Mesenchymal stem cell (in vitro differentiated cells and primary cell): ENCODE measurements around the gene TMEM200A.

Source experiments
- DNase-seq: peaks from one replicate; pipeline ENCODE4 v3.0.0-alpha.2; 2013
- H2AFZ ChIP-seq: one replicate; pipeline ENCODE4 v1.6.1; 2013; ENCODE audit warnings: low read depth, mild to moderate bottlenecking, control low read depth, inconsistent platforms, low read length, moderate library complexity
- H2AK5ac ChIP-seq: 2 replicates; pipeline ENCODE4 v1.6.1; 2013; ENCODE audit warnings: low read length, moderate library complexity, mild to moderate bottlenecking, inconsistent platforms; ENCODE audit not compliant: severe bottlenecking
- H2BK120ac ChIP-seq: one replicate; pipeline ENCODE4 v1.6.1; 2013; ENCODE audit warnings: low read depth, mild to moderate bottlenecking, inconsistent platforms, low read length, moderate library complexity
- H2BK12ac ChIP-seq, 2 experiments: one replicate each; pipeline ENCODE4 v1.6.1; 2013; ENCODE audit warnings: inconsistent platforms in 2 of 2, low read length in 2 of 2, mild to moderate bottlenecking in 2 of 2, moderate library complexity in 2 of 2, control low read depth in 1 of 2
- H2BK15ac ChIP-seq: one replicate; pipeline ENCODE4 v1.6.1; 2013; ENCODE audit warnings: mild to moderate bottlenecking, low read depth, inconsistent platforms; ENCODE audit not compliant: poor library complexity, severe bottlenecking
- H2BK5ac ChIP-seq: 2 replicates; pipeline ENCODE4 v1.6.1; 2013; ENCODE audit warnings: low read depth, mild to moderate bottlenecking, low read length, control low read depth, inconsistent platforms; ENCODE audit not compliant: poor library complexity, severe bottlenecking
- H3K14ac ChIP-seq, 2 experiments: one replicate each; pipeline ENCODE4 v1.6.1; 2013; ENCODE audit warnings: inconsistent platforms in 2 of 2, low read length in 2 of 2, control low read depth in 1 of 2, mild to moderate bottlenecking in 1 of 2, moderate library complexity in 1 of 2
- H3K18ac ChIP-seq, 2 experiments: one replicate each; pipeline ENCODE4 v1.6.1; 2013; ENCODE audit warnings: inconsistent platforms in 2 of 2, low read length in 2 of 2, control low read depth in 1 of 2, low read depth in 1 of 2, mild to moderate bottlenecking in 1 of 2
- H3K23ac ChIP-seq, 2 experiments: one replicate each; pipeline ENCODE4 v1.6.1; 2013; ENCODE audit warnings: inconsistent platforms in 2 of 2, low read length in 2 of 2, mild to moderate bottlenecking in 2 of 2, moderate library complexity in 2 of 2, control low read depth in 1 of 2
- H3K27ac ChIP-seq: 2 replicates; pipeline ENCODE4 v1.5.1; 2013; ENCODE audit warnings: mild to moderate bottlenecking, moderate library complexity, low read length, control low read depth, inconsistent platforms; ENCODE audit not compliant: poor library complexity, severe bottlenecking
- H3K27me3 ChIP-seq, 2 experiments: 2 replicates each; pipeline versions ENCODE4 v1.6.1 to v1.7.0; 2013; ENCODE audit warnings: low read length in 2 of 2, mild to moderate bottlenecking in 2 of 2, moderate library complexity in 2 of 2, control low read depth in 1 of 2, inconsistent platforms in 1 of 2; ENCODE audit not compliant: control insufficient read depth in 1 of 2, insufficient read depth in 1 of 2
- H3K36me3 ChIP-seq, 2 experiments: 2 replicates each; pipeline versions ENCODE4 v1.6.1 to v1.7.0; 2013; ENCODE audit warnings: low read length in 2 of 2, control low read depth in 1 of 2, inconsistent platforms in 1 of 2, low read depth in 1 of 2, mild to moderate bottlenecking in 1 of 2; ENCODE audit not compliant: insufficient read depth in 2 of 2, control insufficient read depth in 1 of 2
- H3K4ac ChIP-seq, 2 experiments: one replicate each; pipeline ENCODE4 v1.6.1; 2013; ENCODE audit warnings: inconsistent platforms in 2 of 2, low read length in 2 of 2, mild to moderate bottlenecking in 2 of 2, moderate library complexity in 2 of 2, control low read depth in 1 of 2, low read depth in 1 of 2
- H3K4me1 ChIP-seq: 2 replicates; pipeline ENCODE4 v1.6.1; 2013; ENCODE audit warnings: low read depth, low read length, control low read depth; ENCODE audit not compliant: control insufficient read depth, insufficient read depth
- H3K4me2 ChIP-seq: 2 replicates; pipeline ENCODE4 v1.6.1; 2013; ENCODE audit warnings: low read length, mild to moderate bottlenecking, inconsistent platforms; ENCODE audit not compliant: poor library complexity, severe bottlenecking
- H3K4me3 ChIP-seq, 2 experiments: 2 replicates each; pipeline versions ENCODE4 v1.5.1 to v1.7.0; 2013; ENCODE audit warnings: low read length in 2 of 2, mild to moderate bottlenecking in 2 of 2, control low read depth in 1 of 2, low read depth in 1 of 2; ENCODE audit not compliant: insufficient read depth in 1 of 2
- H3K79me1 ChIP-seq: replicated peaks from 2 replicates; pipeline ENCODE4 v1.6.1; 2013; ENCODE audit warnings: mild to moderate bottlenecking, control low read depth, low read length, inconsistent platforms; ENCODE audit not compliant: poor library complexity, severe bottlenecking
- H3K9ac ChIP-seq: 2 replicates; pipeline ENCODE4 v1.7.0; 2013; ENCODE audit warnings: mild to moderate bottlenecking, low read length, moderate library complexity
- H3K9me3 ChIP-seq: 2 replicates; pipeline ENCODE4 v1.7.0; 2013; ENCODE audit warnings: mild to moderate bottlenecking, low read length; ENCODE audit not compliant: control insufficient read depth
- H4K8ac ChIP-seq: one replicate; pipeline ENCODE4 v1.6.1; 2013; ENCODE audit warnings: inconsistent platforms, mild to moderate bottlenecking, low read length, moderate library complexity
- H4K91ac ChIP-seq: one replicate; pipeline ENCODE4 v1.6.1; 2013; ENCODE audit warnings: mild to moderate bottlenecking, low read length, inconsistent platforms
- WGBS: methylation state at CpG from one replicate; pipeline ENCODE4 v1.1.7; 2013; ENCODE audit warnings: mixed read lengths; 5-methylcytosine and 5-hydroxymethylcytosine counted together

Gene TMEM200A

DNA sequence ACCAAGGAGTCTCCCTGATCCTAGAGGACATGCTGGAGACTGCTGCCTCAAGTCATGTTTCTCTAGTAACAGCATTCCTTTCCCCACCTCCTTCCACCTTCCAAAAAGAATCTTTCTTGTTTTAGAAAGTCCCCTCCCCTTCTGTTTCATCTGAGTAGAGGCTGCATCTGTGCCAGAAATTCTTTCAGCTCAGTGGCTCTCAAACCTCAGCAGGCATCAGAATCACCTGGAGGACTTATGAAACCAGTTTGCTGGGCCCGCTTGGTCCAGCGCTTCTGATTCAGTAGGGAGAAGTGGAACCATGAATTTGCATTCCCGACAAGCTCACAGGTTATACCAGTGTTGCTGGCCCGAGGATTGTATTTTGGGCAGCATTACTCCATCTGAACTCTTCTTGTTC is 55.1 kb downstream of the TMEM200A start:
- Histone ChIP-seq H3K14ac (no peak overlapping the region), H3K4me1 (peaks cover 1% of the 10 kb centered on the region), H2BK12ac (peak overlapping the region in 1 of 2 experiments; percentile 62), H3K9me3 (peaks cover 6% of the 10 kb centered on the region), H3K4me2 (no peak overlapping the region), H2BK120ac (no peak overlapping the region), H2BK15ac (peak overlapping the region; percentile 66), H3K4ac (no peak overlapping the region), H3K4me3 (no peak overlapping the region), H3K27me3 (no peaks in the 10 kb centered on the region), H3K79me1 (no peaks in the 10 kb centered on the region), H3K27ac (no peak overlapping the region), H4K8ac (no peak overlapping the region), H2BK5ac (no peak overlapping the region), H2AK5ac (no peak overlapping the region), H4K91ac (no peak overlapping the region), H3K9ac (no peak overlapping the region), H3K36me3 (peaks cover 0 to 45% of the 10 kb centered on the region in 2 experiments), H3K18ac (no peak overlapping the region), H2AFZ (no peak overlapping the region), H3K23ac (no peak overlapping the region)
- 100% methylated on average over 4 of the region's 4 CpGs for WGBS
- no peak for DNase-seq

DNA sequence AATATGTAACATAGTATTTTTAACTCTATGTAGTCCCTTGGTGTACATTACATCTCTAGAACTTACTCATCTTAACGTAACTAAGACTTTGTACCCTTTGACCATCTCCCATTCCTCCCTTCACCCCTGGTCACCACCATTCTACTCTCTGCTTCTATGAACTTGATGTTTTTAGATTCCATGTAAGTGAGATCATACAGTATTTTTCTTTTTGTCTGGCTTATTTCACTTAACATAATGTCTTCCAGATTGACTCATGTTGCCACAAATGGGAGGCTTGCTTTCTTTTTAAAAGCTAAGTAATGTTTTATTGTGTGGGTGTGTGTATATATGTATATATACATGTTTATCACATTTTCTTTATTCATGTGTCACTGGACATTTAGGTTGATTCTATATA is 55.8 kb downstream of the TMEM200A start:
- Histone ChIP-seq H3K27ac (no peak overlapping the region), H4K91ac (no peak overlapping the region), H3K9ac (peak overlapping the region; percentile 29), H2BK120ac (no peak overlapping the region), H3K14ac (no peak overlapping the region), H3K18ac (no peak overlapping the region), H2AFZ (no peak overlapping the region), H3K4me1 (peaks cover 1% of the 10 kb centered on the region), H3K9me3 (peaks cover 6% of the 10 kb centered on the region), H2BK12ac (no peak overlapping the region), H3K27me3 (no peaks in the 10 kb centered on the region), H4K8ac (no peak overlapping the region), H3K4me3 (peak overlapping the region in 1 of 2 experiments; percentile 50), H2BK15ac (no peak overlapping the region), H3K79me1 (no peaks in the 10 kb centered on the region), H3K4ac (no peak overlapping the region), H3K36me3 (peaks cover 0 to 40% of the 10 kb centered on the region in 2 experiments), H2BK5ac (no peak overlapping the region), H3K23ac (no peak overlapping the region), H3K4me2 (no peak overlapping the region), H2AK5ac (no peak overlapping the region)
- 0% methylated on average over 1 of the region's 1 CpG for WGBS
- peak; percentile 53 for DNase-seq

DNA sequence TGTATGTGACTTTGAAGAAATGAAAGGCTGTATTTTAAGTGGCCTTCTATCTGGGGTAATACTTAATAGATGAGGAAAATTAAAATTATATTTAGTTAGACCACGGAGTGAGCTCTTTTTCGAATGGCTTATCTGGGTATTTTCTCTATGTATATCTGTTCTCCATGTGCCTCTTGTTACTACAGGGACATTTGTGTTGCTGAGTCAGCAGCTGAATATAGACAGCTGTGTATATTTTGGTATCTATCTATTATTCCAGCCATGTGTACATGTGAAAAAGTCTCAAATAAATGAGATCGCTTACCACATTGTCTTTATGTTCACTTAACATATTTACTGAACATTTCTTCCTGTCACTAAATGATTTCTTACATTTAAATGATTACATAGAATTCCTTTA is 57.2 kb downstream of the TMEM200A start:
- Histone ChIP-seq H4K91ac (no peak overlapping the region), H2BK12ac (no peak overlapping the region), H2AFZ (no peak overlapping the region), H2BK15ac (no peak overlapping the region), H4K8ac (no peak overlapping the region), H3K79me1 (no peaks in the 10 kb centered on the region), H3K4me2 (no peak overlapping the region), H2AK5ac (no peak overlapping the region), H3K9me3 (peaks cover 6% of the 10 kb centered on the region), H2BK120ac (no peak overlapping the region), H3K27ac (no peak overlapping the region), H3K27me3 (no peaks in the 10 kb centered on the region), H3K18ac (no peak overlapping the region), H2BK5ac (no peak overlapping the region), H3K4ac (no peak overlapping the region), H3K23ac (no peak overlapping the region), H3K36me3 (peaks cover 0 to 27% of the 10 kb centered on the region in 2 experiments), H3K9ac (no peak overlapping the region), H3K14ac (no peak overlapping the region), H3K4me3 (no peak overlapping the region), H3K4me1 (peaks cover 1% of the 10 kb centered on the region)
- WGBS: 91% methylated on average over 2 of the region's 3 CpGs
- DNase-seq: no peak

DNA sequence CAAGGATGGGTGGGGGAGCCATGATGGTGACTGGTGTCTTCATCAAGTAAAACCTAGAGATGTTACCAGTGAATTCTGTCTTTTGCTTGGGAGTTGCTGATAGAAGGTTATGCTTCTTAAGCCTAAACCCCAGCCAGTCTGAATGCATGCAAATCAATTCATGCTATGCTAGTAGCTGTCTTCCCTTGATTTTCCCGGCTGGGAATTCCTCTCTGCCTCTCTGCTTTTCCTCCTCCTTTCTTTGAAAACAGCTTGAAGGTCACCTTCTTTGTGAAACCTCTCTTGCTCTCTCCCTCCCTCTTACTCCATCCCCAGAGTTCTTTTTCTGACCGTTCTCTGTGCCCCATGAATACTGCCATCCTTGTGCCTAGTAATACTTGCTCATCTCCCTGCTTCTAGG is 58.9 kb downstream of the TMEM200A start:
- Histone ChIP-seq H3K23ac (no peak overlapping the region), H3K9ac (no peak overlapping the region), H3K4me2 (no peak overlapping the region), H2AFZ (no peak overlapping the region), H4K8ac (no peak overlapping the region), H2BK12ac (no peak overlapping the region), H3K27me3 (no peaks in the 10 kb centered on the region), H3K14ac (no peak overlapping the region), H3K4me1 (peaks cover 1% of the 10 kb centered on the region), H3K4ac (no peak overlapping the region), H3K27ac (no peak overlapping the region), H3K36me3 (peaks cover 0 to 23% of the 10 kb centered on the region in 2 experiments), H2BK15ac (no peak overlapping the region), H3K9me3 (peaks cover 6% of the 10 kb centered on the region), H2BK120ac (no peak overlapping the region), H3K79me1 (no peaks in the 10 kb centered on the region), H2AK5ac (no peak overlapping the region), H2BK5ac (no peak overlapping the region), H3K18ac (no peak overlapping the region), H3K4me3 (no peak overlapping the region), H4K91ac (no peak overlapping the region)
- 79% methylated on average over 2 of the region's 2 CpGs for WGBS
- no peak for DNase-seq
